AML-193 (cell line): ENCODE results near the gene CDH11.

Source experiments
- DNase-seq, 2 experiments: peaks; one replicate each; lab custom pipeline; 2025; lab: John Stamatoyannopoulos, UW

Gene CDH11

DNA sequence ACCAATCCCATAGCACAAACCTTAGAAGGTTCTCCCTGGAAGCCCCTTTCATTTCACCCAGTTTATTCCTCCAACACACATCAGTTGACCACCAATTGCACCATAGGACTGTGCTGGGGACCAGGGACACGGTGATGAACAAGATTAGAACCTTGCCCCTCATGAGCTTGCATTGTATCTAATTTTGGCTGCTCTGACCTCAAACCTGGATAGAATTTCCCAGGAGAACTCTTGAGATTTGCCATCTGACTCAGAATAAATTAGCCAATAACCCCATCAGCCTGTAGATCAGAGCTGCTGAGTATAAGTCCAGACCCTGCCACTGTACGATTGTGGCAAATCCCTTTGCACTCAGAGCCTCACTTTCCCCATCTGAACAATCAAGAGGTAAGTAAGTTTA lies 52.1 kb downstream of the CDH11 start:
- no peak for DNase-seq

DNA sequence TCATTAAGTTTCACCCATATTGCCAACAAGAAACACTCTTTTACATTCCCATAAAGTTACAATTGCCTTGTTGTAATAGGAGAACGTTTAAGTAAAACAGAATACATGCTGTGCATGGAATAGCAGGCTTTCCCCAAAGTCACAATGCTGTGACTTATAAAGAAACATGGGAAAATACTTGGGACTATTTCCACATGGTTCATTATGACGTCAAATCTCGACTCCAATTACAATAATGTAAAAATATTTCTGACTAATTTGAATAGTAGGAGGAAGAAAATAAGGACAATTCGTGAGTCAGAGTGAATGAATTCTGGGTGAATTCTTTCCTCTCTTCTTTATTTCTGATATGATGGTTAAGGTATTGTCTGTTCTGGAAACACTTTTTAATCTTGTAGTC lies 52.8 kb downstream of the CDH11 start:
- DNase-seq = no peak

DNA sequence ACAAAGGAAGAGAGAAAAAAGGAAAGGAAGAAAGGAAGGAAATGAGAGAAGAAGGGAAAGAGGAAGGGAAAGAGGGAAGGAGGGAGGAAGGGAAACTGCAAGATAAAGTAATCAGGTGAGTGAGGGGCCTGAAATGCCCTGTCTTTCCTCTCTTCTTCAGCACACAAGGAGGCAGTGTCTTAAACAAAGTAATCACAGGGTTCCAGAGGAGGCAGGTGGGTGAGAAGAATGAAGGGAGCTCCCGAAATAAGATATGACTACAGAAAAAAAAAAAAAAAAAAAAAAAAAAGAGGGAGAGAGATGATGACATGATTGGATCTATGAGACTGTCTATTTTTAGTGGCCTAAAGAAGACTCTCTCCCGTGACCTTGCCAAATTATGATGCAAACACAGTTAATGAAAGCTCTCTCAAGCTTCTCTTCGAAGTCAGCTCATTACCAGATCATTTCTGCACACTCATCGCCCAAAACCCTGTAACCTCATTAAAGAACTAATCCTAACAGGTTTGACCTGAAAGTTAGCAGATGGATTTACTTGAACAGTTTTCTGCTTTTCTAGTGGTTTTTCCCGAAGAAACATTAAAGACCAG lies 53.6 kb downstream of the CDH11 start:
- no peak for DNase-seq

DNA sequence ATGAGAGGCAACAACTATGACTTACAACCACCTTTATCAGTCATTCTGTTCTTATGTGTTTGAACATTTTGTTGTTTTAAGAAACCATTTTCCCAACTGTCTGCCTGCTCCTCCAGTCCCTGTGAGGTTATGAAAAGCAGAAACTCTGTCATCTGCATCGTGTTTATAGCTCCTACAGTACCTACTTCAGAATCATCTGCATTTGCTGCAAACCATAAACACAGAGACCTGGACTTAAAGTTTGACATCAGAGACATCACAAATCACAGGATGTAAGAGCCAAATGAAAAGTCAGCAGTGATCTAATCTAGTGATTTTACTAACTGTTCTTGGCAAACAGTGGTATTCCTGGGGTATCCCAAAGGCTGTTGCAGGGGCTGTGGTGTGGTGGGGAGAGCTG lies 55.2 kb downstream of the CDH11 start:
- DNase-seq = no peak

DNA sequence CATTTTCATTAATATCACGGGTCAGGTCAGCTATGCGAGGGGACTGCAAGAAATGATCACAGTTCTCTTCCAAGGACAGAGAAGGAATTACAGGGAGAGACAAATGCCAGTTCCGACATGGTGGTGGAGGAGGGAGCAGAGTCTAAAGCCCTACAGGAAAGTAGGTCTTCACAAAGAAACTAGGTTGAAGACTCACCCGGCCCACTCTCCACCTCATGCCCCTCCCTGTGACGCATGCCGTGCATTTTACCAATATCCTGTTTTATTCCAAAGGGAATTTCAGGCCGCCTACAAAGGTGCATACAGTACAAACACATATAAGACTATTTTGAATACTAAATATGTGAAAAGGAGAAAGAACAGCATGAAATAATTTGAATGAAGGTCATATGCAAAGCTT lies 56.8 kb downstream of the CDH11 start:
- no peak for DNase-seq

DNA sequence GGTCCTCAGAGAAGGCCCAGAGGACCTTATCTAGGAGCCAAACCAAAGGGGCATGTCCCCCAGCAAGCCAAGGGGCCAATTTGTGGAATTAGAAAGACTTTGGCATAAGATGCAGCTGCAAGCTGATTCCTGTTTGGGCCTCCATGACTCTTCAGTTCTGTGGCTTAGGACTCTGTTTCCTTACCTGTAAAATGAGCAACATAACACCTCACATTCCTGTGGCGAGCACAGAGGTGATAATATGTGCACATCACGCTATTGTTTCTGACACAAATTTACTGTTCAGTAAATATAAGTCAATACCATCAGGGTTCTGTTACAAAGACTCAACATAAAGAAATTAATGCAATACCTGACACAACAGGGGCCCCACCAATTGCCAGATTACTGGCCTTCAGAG lies 57.7 kb downstream of the CDH11 start:
- DNase-seq = no peak

DNA sequence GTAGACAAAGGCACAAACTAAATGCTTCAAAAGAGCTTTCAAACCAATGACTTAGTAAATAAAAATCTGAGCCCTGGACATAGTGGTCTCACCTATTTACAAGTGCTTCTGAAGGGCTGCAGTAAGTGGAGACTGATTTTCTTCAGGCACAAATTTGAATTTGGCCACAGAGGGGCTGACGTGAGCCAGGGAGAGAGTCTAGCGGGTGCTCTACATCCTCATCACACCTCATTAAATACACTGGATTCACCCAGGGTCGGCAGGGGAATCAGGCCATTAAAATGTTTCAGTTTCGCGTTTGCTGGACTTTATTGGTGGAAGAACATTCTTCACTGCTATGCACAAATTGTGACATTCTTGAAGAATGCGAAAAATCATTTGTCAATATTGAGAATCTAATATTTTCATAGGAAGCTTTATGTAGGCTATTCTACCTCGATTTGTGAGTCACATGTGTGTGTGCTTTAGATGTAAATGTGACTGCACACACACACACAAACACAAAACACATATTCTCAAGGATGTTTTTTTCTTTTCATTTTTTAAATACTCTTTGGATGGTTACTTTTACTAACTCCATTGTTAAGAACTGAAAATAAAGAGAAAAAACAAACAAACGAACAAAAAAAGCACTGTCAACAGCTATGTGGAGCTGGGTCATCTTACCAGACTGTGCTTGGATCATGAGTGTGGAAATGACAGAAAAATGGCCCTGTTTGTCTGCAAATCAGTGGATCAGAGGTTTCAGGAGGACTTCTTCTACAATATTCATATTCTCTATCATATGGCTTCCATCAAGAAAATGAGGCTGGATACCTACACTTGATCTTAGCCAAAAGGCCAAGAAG lies 58.9 kb downstream of the CDH11 start:
- no peak for DNase-seq

DNA sequence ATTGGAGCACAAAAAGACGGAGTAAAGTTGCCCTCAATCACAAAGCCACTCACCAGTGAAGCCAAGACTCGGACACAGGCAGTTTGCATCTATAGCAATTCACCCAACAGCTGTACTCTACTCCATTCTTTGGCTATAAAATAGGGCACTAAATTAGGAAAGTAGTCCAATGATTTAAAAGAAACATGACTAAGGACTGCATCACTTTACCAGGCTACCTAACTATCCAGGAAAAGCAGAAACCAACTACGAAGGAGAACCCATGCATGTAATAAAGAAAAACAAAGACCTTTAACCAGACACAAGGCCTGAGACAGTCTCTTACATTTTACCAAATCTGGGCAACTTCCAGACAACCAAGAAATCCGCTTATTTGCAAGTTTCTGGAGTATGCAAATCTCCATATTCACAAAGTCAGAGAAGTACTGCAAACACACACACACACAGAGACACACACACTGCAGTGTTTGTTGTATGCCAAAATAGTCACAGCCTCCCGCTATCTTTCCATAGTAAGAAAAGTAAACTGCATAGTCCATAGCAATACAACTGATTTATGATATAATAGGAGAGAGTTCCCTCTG lies 59.8 kb downstream of the CDH11 start:
- no peak for DNase-seq

DNA sequence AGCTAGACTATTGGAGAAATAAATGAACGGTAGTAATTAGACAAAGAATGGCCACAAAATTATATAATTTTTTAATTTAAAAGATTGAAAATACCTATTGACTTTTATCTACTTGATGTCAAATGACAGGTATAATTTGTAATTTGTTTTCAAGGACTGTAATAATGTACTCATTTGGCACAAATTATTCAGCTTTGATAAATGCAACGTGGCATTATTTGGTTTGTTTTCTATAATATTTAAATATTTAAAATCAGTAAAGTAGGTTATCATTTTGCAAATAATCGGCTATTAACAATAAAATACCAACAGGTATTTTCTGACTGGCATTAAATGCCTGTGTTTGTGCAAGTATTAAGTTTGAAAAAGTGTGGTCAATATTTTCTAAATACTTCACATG lies 60.6 kb downstream of the CDH11 start:
- no peak for DNase-seq

DNA sequence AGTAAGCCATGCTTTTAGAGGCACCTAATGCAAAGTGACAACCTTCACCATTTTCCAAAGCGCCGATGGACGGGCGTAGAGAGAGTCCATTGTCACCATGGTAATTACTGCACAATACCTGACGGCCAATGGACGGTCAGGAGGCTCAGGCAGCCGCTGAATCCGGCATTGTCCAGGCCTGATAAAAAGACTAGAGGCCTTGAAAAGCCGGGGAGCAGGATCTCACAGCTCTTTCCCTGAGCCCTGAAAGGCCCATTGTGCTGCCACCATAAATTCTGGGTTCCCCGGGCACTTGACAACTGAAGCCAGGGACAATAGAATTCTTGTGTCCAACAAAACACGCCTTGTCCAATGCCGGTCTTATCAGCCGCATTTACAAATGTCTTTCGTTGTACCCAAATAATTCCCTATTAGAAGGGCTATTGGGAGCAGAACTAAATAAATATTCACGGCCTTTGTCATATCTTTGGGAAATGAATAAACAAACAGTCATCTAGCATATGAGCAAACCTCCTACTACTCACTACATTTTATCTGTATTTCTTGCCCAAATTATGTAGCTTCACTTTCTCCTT lies 62.4 kb downstream of the CDH11 start:
- DNase-seq = no peak

DNA sequence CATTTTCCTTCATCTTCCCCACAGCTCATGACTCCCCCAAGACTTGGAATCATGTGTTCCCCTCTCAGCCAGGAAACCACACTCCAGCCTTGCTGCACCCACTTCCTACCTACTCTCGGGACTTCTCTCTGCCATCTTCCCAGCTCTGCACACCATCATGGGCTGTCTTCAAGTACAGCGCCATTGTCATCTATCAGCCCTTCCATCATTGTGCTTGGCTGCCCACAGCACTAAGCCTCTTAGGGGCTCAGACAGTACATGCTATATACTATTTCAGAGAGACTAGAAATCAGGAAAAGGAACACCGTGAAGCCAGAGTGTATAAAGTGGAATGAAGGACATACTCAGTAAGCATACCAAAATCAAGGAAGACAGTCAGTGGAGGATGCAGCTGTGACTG lies 64.7 kb downstream of the CDH11 start:
- no peak for DNase-seq

DNA sequence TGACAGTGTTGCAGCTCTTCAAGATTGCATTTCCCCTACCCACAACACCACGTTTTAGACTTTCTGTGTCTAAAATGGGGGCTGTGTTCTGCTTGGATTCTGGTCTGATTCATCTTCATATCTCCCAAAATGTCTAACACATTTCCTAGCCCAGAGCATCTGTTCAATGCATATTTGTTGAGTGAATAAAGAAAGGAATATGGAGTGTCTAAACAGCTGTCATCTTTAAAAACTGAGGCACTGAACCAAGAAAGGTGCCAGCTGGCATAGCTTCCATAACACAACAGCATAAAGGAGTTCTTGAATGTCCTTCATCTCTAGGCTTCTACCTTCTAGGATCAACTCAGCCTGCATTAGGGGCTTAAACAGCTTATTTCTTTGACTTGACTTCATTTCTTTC lies 67.4 kb downstream of the CDH11 start:
- DNase-seq = no peak

DNA sequence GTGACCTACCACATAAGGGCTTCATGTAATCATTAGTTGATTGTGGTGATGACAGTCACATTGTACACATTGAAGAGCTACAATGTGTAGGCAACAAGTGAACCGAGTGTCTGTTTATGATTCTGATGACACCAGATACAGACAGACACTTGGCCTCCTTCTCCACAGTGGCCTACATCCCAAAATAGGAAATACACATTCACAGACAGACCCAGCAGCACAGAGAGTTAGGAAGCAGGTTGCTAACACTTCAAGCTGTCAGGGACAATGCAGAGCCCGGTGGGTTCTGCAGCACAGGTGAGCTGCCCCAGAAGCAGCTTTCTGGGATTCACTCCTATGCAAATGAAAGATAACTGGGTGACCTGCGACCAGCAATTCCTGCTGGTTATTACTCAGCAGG lies 72.2 kb downstream of the CDH11 start:
- no peak for DNase-seq

DNA sequence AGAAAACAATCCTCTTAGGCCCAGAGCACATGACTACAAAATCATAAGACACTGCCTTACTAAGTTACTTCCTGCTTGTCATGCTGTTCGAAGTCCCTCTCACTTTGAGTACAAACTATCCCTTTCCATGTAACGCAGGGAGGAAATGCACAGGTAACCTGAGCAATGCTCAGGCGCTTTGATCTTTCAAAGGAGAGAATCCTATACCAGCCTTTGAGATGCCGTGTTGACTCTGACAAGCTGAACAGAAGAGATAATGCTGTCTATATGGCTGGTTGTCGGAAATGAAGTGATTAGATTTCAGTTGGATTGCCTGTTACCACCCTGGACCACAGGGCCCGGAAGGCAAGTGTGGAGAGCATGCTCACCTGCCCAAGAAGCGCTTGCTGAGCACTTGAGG lies 75.9 kb downstream of the CDH11 start:
- DNase-seq = no peak

DNA sequence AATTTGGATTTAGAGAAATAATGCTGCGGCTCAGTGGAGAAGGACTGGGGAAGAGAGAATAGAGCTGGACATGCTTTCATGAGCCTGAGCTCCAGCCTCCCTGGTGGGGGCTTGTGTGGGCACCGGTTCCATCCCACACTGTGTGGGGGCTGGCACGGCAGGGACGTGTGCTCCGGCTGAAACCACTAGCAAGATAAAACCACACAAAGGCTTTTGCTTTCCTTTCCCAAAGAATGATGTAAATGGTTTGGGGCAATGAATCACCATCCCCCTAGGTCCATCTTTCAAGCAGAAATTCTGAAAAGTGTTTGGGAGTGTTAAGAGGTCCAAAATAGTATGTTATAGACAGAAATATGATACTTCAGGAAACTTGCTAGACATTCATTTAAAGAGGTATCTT lies 77.0 kb downstream of the CDH11 start:
- DNase-seq = no peak

DNA sequence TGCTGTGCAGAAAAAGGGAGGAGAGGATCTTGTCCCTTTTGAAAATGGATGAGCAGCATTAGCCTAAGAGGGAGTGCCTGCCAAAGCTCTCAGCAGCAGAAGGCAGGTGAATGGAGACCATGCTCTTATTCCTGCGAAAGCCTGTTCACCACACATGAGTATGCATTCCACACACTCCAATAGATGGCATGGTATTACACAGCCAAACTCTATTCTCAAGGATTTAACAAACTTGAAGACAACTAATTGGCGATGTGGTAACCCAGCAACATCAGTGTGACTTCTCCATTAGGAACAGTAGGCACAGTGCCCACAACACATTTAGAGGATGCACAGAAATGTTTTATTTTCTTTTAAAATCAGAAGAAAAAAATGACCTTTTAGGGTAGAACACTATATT lies 77.8 kb downstream of the CDH11 start:
- DNase-seq = no peak

DNA sequence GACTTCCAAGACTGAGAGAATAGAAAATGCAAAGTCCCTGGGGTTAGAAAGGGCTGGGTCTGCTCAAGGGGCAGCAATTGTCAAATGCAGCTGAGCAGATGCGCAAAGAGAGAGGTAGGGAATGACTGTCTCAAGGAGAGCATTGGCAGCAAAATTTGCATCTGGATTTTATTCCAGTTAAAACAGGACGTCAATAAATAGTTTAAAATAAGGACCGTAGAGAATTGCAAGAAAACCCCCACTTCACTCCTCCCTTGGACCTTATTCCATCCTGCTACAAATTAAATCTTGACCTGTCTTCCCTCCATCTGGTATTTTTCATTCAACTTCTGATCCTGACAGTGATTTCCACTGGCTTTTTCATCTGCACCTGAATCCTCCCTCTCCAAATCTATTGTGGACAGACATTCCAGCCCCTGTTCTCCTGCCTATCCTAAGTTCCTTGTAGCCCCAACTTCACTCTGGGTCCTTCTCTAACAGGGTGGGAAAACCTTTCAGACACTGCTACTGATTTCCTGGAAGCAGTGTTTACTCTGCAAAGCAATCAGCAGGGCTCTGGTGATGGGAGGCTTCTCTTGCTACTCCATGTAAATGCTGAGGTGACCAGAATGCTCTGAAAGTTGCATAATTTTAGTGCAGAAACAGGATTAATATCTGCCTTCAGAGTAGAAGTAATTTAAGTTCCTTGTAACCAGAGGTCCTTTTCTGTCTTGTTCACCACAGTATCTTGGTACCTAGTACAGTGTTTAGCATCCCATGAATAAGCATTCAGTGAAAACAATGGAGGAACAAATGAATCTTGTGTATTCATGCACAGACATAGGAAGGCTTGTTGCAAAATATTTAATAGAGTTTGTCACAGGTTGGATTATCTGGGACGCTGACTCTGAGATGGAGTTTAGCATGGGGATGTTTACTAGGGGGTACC lies 79.2 kb downstream of the CDH11 start:
- no peak for DNase-seq

DNA sequence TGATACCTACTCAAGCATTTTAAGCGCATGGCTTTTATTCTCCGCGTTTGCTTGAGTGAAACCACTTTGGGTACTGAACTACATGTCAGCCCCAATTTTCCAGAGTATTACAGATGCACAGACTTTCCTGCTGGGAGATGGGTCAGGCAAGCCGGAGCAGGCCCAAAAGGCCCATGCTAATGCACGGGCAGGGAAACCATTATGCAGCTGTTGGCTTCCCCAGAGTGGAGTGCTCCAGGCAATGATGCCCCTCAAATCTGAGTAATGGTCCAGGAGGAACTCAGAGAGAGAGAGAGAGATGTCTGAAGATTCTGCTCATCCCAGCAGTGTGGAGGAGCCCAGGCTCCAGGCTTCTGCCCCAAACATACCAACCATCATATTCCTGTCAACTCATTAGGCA lies 80.2 kb downstream of the CDH11 start:
- DNase-seq = no peak

DNA sequence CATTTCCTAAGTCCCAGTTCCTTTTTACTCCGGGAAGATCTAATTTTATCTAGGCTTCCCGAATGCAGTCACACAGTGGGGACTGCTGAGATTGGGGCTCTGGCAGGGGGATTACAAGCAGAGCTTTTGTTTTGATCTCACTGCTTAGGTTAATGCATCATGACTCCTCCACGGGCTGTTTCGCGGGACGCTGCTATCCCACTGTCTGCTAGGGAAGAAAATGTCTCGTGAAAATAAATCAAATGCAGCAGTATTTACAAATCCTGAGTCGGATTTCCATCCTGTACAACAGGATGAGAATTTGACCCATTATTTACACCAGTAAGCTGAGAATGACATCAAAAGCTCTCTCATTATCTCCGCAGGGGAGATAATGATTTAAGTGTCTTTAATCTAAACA lies 83.8 kb downstream of the CDH11 start:
- DNase-seq = no peak

DNA sequence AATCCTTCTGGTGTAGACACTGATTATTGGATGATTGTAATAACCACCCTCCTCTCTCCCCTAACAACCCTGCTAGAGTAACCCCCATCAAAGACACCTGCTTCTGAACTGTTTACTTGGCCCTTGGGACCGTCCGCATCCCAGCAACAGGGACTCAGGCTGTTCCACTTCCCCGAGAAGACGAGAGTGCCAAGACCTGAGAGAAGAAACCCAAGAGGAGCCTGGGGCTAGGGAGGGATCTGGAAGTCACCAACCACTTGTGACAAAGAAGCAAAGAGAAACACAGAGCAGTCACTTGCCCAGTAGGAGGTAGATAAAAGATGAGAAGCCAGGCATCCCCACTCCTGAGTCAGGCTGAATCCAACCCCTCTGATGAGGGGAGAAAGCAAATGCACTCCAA lies 84.3 kb downstream of the CDH11 start:
- no peak for DNase-seq

DNA sequence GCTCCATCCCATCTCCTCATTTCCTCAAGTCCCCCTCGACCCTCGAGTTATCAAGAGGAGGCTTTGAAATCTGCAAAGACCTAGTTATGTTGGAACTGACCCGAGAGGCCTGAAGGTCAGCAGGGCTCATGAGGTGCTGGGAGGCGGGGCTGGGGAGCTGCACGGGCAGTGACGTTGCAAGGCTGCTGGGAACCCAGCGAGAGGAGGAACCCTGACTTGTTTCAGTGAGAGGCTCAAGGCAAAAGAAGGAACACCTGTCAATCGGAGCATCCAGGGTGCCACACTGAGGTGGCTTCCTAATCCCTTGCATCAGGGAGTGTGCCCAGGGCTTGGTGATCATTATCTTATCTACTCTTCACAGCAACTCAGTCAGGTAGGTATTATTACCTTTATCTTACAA lies 86.9 kb downstream of the CDH11 start:
- DNase-seq = no peak

DNA sequence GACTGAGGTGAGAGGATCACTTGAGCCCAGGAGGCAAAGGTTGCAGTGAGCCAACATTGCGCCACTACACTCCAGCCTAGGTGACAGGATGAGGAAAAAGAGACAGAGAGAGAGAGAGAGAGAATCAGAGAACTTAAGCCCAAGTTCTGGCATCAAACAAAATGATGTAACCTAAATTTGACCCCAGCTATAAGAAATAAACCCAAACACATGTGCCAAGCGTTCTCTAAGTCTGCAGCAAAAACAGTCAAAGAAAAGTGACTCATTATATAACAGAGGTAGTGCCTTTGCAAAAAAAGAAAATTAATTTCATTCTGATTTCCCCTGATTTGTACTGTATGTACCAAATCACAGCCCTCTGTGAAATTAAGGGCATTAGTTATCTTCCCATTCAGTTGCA lies 89.5 kb downstream of the CDH11 start:
- no peak for DNase-seq
